K562 (cell line): Measurements from ENCODE around the gene FAM32A. TPM values are rescaled to one million over a fixed set of nuclear protein-coding genes. Genes with fewer than 3 reads are reported as not detected.

Experiments
- polyA plus RNA-seq, 8 experiments: library from polyadenylated mRNA; depleted of rRNA in 4 of 8; stranded (reverse) in 5 of 8; unstranded in 3 of 8; fragments of >200 nt; fragmentation: Nextera tagmentation in 2 of 8; fragmentation: Illumina TruSeq in 1 of 8; extraction: Ambion mirVana in 2 of 8; extraction: Trizol in 1 of 8; gene quantifications; 2 replicates each; pipeline versions ENCODE4 v1.2.1 to v1.2.3, GENCODE V29; 2011 to 2014; ENCODE audit warnings: inconsistent platforms in 1 of 8, missing spikeins in 1 of 8
- total RNA-seq, 7 experiments: library from RNA; depleted of rRNA in 6 of 7; stranded (reverse); fragments of >200 nt in 6 of 7; fragmentation: Illumina TruSeq in 2 of 7; extraction: Trizol in 2 of 7; gene quantifications; 2 replicates each; pipeline versions ENCODE4 v1.2.1 to v1.2.3, GENCODE V29; 2011 to 2021; ENCODE audit warnings: low replicate concordance in 1 of 7
- TF ChIP-seq, protein P1 (sequence below): fragments of 450-650 bp; formaldehyde crosslinking; IDR thresholded peaks from 2 replicates; pipeline ENCODE4 v1.4.0; 2020; ENCODE audit warnings: mild to moderate bottlenecking, moderate library complexity
- TF ChIP-seq, protein P2 (sequence below): fragments of 250-450 bp; sonication (Bioruptor Pico); IDR thresholded peaks from 2 replicates; pipeline ENCODE4 v1.8.0; 2022; ENCODE audit warnings: inconsistent platforms
- TF ChIP-seq, protein P3 (sequence below), 2 experiments: fragments of 450-650 bp in 1 of 2; sonication (generic) in 1 of 2; formaldehyde crosslinking in 1 of 2; IDR thresholded peaks; 2 replicates each; pipeline versions ENCODE4 v1.7.1 to v1.9.0; 2016 to 2022; ENCODE audit warnings: inconsistent platforms in 1 of 2, mild to moderate bottlenecking in 1 of 2, missing genetic modification reagents in 1 of 2

The FAM32A gene
- total and polyA plus RNA-seq, 9 of the 15 experiments (the other 6 are each of a cell fraction or from before 2014, with no cell fraction given): 30.7 to 96.7 (median 73.7) TPM

DNA sequence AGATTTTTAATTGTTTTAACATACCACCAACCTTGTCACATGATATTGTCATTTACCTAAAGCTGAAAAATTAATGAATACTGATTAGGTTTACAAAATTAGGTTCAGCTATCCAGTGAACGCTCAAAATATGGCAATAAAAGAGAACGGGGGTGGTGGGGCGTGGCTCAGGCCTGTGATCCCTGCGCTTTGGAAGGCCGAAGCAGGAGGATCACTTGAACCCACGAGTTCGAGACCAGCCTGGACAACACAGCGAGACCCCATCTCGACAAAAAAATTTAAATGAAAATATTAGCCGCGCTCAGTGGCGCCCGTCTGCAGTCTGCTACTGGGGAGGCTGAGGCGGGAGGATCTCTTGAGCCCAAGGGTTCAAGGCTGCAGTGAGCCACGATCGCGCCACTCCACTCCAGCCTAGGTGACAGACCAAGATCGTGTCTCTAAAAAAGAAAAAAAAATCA is 516 bp upstream of the FAM32A start (continued):
- TF ChIP-seq, protein P1, sequence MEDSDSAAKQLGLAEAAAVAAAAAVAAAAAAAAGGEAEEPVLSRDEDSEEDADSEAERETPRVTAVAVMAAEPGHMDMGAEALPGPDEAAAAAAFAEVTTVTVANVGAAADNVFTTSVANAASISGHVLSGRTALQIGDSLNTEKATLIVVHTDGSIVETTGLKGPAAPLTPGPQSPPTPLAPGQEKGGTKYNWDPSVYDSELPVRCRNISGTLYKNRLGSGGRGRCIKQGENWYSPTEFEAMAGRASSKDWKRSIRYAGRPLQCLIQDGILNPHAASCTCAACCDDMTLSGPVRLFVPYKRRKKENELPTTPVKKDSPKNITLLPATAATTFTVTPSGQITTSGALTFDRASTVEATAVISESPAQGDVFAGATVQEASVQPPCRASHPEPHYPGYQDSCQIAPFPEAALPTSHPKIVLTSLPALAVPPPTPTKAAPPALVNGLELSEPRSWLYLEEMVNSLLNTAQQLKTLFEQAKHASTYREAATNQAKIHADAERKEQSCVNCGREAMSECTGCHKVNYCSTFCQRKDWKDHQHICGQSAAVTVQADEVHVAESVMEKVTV (CRISPR knock-in tag): no peak
- TF ChIP-seq, protein P2, sequence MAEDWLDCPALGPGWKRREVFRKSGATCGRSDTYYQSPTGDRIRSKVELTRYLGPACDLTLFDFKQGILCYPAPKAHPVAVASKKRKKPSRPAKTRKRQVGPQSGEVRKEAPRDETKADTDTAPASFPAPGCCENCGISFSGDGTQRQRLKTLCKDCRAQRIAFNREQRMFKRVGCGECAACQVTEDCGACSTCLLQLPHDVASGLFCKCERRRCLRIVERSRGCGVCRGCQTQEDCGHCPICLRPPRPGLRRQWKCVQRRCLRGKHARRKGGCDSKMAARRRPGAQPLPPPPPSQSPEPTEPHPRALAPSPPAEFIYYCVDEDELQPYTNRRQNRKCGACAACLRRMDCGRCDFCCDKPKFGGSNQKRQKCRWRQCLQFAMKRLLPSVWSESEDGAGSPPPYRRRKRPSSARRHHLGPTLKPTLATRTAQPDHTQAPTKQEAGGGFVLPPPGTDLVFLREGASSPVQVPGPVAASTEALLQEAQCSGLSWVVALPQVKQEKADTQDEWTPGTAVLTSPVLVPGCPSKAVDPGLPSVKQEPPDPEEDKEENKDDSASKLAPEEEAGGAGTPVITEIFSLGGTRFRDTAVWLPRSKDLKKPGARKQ: 0 out of 2 replicates have a peak, but pooled peaks have one; percentile 21
- TF ChIP-seq, protein P3, sequence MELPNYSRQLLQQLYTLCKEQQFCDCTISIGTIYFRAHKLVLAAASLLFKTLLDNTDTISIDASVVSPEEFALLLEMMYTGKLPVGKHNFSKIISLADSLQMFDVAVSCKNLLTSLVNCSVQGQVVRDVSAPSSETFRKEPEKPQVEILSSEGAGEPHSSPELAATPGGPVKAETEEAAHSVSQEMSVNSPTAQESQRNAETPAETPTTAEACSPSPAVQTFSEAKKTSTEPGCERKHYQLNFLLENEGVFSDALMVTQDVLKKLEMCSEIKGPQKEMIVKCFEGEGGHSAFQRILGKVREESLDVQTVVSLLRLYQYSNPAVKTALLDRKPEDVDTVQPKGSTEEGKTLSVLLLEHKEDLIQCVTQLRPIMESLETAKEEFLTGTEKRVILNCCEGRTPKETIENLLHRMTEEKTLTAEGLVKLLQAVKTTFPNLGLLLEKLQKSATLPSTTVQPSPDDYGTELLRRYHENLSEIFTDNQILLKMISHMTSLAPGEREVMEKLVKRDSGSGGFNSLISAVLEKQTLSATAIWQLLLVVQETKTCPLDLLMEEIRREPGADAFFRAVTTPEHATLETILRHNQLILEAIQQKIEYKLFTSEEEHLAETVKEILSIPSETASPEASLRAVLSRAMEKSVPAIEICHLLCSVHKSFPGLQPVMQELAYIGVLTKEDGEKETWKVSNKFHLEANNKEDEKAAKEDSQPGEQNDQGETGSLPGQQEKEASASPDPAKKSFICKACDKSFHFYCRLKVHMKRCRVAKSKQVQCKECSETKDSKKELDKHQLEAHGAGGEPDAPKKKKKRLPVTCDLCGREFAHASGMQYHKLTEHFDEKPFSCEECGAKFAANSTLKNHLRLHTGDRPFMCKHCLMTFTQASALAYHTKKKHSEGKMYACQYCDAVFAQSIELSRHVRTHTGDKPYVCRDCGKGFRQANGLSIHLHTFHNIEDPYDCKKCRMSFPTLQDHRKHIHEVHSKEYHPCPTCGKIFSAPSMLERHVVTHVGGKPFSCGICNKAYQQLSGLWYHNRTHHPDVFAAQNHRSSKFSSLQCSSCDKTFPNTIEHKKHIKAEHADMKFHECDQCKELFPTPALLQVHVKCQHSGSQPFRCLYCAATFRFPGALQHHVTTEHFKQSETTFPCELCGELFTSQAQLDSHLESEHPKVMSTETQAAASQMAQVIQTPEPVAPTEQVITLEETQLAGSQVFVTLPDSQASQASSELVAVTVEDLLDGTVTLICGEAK (IDR thresholded peaks at IDR 0.05): no peak
- TF ChIP-seq, protein P3 (CRISPR knock-in tag; IDR thresholded peaks at IDR 0.05): no peak
